ENCODE measurements around the gene CH25H. TPM values are rescaled to one million over a fixed set of nuclear protein-coding genes. Genes with fewer than 3 reads are reported as not detected.

CH25H gene
- total RNA-seq, 2 experiments from 2014 or later = not detected

- ATAC-seq = no peak
Measured at GRCh38 chr10:89245802-89246201, 38.7 kb upstream of the CH25H start.

GRCh38 chr10:89242840-89243568, 35.9 kb upstream of the CH25H start:
- DNase-seq = no peak
- Mint-ChIP-seq H3K27ac (no peak overlapping the region), H3K4me1 (peaks cover 8% of the 10 kb centered on the region), H3K4me3 (no peak overlapping the region), H3K9me3 (ENCODE audit: low read depth) (no peaks in the 10 kb centered on the region), H3K36me3 (ENCODE audit: low read depth) (peaks cover 5% of the 10 kb centered on the region), H3K27me3 (no peaks in the 10 kb centered on the region)
- ATAC-seq = no peak
- intact Hi-C loops (cut with DNase I, micrococcal nuclease) = no loop called here
- POLR2A ChIA-PET = no interaction called here
- CTCF ChIA-PET = interaction anchor here (1.1 to 2.5 kb wide), 2 partner anchors 9 to 25 kb away, joined by 3 to 7 read pairs; partner anchors contain the start of gene LIPA

More at GRCh38 chr10:89245802-89246201, 38.7 kb upstream of the CH25H start:
- Mint-ChIP-seq H3K27me3 (no peaks in the 10 kb centered on the region), H3K9me3 (ENCODE audit: low read depth) (no peaks in the 10 kb centered on the region), H3K36me3 (ENCODE audit: low read depth) (peaks cover 8% of the 10 kb centered on the region), H3K4me3 (no peak overlapping the region), H3K4me1 (peaks cover 28% of the 10 kb centered on the region), H3K27ac (no peak overlapping the region)
- ChIA-PET POLR2A (no interaction called here), CTCF (interaction anchor here (0.8 to 1.7 kb wide), 2 partner anchors 28 to 147 kb away, joined by 3 to 4 read pairs; partner anchors contain the start of gene IFIT1)
- DNase-seq = no peak
- intact Hi-C loops (cut with DNase I, micrococcal nuclease) = no loop called here

- no peak overlapping the region for H3K4me3 Mint-ChIP-seq
- intact Hi-C loops (cut with DNase I, micrococcal nuclease) = no loop called here
- H3K27ac Mint-ChIP-seq = no peak overlapping the region
- DNase-seq (no peak), ATAC-seq (no peak)
- ChIA-PET POLR2A (no interaction called here), CTCF (interaction anchor here (1.1 to 1.6 kb wide), 2 partner anchors 9 to 25 kb away, joined by 3 to 5 read pairs; partner anchors contain the start of gene LIPA)
- peaks cover 5% of the 10 kb centered on the region for H3K36me3 Mint-ChIP-seq (ENCODE audit: low read depth)
- H3K9me3 Mint-ChIP-seq (ENCODE audit: low read depth) = no peaks in the 10 kb centered on the region
- H3K4me1 Mint-ChIP-seq = peaks cover 5% of the 10 kb centered on the region
- H3K27me3 Mint-ChIP-seq = no peaks in the 10 kb centered on the region
Measured at GRCh38 chr10:89242345-89242684, 35.2 kb upstream of the CH25H start.

- intact Hi-C loops (cut with DNase I, micrococcal nuclease) = no loop called here
- DNase-seq (no peak), ATAC-seq (no peak)
- Mint-ChIP-seq H3K36me3 (ENCODE audit: low read depth) (peaks cover 5% of the 10 kb centered on the region), H3K27me3 (no peaks in the 10 kb centered on the region), H3K9me3 (ENCODE audit: low read depth) (no peaks in the 10 kb centered on the region), H3K27ac (no peak overlapping the region), H3K4me3 (no peak overlapping the region), H3K4me1 (peaks cover 5% of the 10 kb centered on the region)
- CTCF ChIA-PET = interaction anchor here (0.7 to 1.6 kb wide), 3 partner anchors 24 to 292 kb away, joined by 3 to 5 read pairs (median 3); partner anchors contain the start of gene IFIT1
- POLR2A ChIA-PET = no interaction called here
Measured at GRCh38 chr10:89241486-89242344, 34.6 kb upstream of the CH25H start.

GRCh38 chr10:89241026-89241425, 33.9 kb upstream of the CH25H start:
- CTCF ChIA-PET = interaction anchor here (0.7 to 1.6 kb wide), 4 partner anchors 10 to 293 kb away, joined by 3 to 5 read pairs (median 3); partner anchors contain the start of gene IFIT1
- Mint-ChIP-seq H3K4me1 (peaks cover 5% of the 10 kb centered on the region), H3K4me3 (no peak overlapping the region), H3K27me3 (no peaks in the 10 kb centered on the region), H3K9me3 (ENCODE audit: low read depth) (no peaks in the 10 kb centered on the region), H3K36me3 (ENCODE audit: low read depth) (peaks cover 5% of the 10 kb centered on the region), H3K27ac (no peak overlapping the region)
- ATAC-seq (no peak), DNase-seq (no peak)
- intact Hi-C loops (cut with DNase I, micrococcal nuclease) = no loop called here
- POLR2A ChIA-PET = no interaction called here

GRCh38 chr10:89240519-89240918, 33.4 kb upstream of the CH25H start:
- Mint-ChIP-seq H3K36me3 (ENCODE audit: low read depth) (peaks cover 1% of the 10 kb centered on the region), H3K4me1 (peaks cover 5% of the 10 kb centered on the region), H3K9me3 (ENCODE audit: low read depth) (no peaks in the 10 kb centered on the region), H3K27ac (no peak overlapping the region), H3K4me3 (no peak overlapping the region), H3K27me3 (no peaks in the 10 kb centered on the region)
- intact Hi-C loops (cut with DNase I, micrococcal nuclease) = no loop called here
- ChIA-PET CTCF (interaction anchor here (1.2 to 1.6 kb wide), 3 partner anchors 9 to 152 kb away, joined by 3 to 5 read pairs (median 3); partner anchors contain the start of gene IFIT1), POLR2A (no interaction called here)
- DNase-seq = no peak
- no peak for ATAC-seq

GRCh38 chr10:89238956-89239644, 32.0 kb upstream of the CH25H start:
- intact Hi-C loops (cut with DNase I, micrococcal nuclease) = no loop called here
- H3K4me1 Mint-ChIP-seq = peaks cover 5% of the 10 kb centered on the region
- H3K36me3 Mint-ChIP-seq (ENCODE audit: low read depth) = no peaks in the 10 kb centered on the region
- no peak for ATAC-seq
- no peak for DNase-seq
- no peak overlapping the region for H3K27ac Mint-ChIP-seq
- no peaks in the 10 kb centered on the region for H3K27me3 Mint-ChIP-seq
- H3K9me3 Mint-ChIP-seq (ENCODE audit: low read depth) = no peaks in the 10 kb centered on the region
- ChIA-PET POLR2A (interaction anchor here (0.6 kb wide), 1 partner anchor 66 kb away, joined by 4 read pairs; no protein-coding TSS in a partner anchor), CTCF (interaction anchor here (0.5 to 1.0 kb wide), 5 partner anchors 8 to 303 kb away, joined by 3 to 6 read pairs (median 3); no protein-coding TSS in a partner anchor)
- no peak overlapping the region for H3K4me3 Mint-ChIP-seq

GRCh38 chr10:89237849-89238248, 30.7 kb upstream of the CH25H start:
- no peaks in the 10 kb centered on the region for H3K36me3 Mint-ChIP-seq (ENCODE audit: low read depth)

GRCh38 chr10:89236226-89236797, 29.2 kb upstream of the CH25H start:
- H3K27me3 Mint-ChIP-seq = no peaks in the 10 kb centered on the region
- no peak for ATAC-seq
- H3K4me3 Mint-ChIP-seq = no peak overlapping the region
- CTCF ChIA-PET = interaction anchor here (3.7 kb wide), 1 partner anchor 19 kb away, joined by 17 read pairs; no protein-coding TSS in a partner anchor
- H3K4me1 Mint-ChIP-seq = no peaks in the 10 kb centered on the region
- no peak overlapping the region for H3K27ac Mint-ChIP-seq
- POLR2A ChIA-PET = no interaction called here
- intact Hi-C loops (cut with DNase I, micrococcal nuclease) = no loop called here
- H3K36me3 Mint-ChIP-seq (ENCODE audit: low read depth) = no peaks in the 10 kb centered on the region
- no peak for DNase-seq
- no peaks in the 10 kb centered on the region for H3K9me3 Mint-ChIP-seq (ENCODE audit: low read depth)

More at GRCh38 chr10:89237849-89238248, 30.7 kb upstream of the CH25H start:
- Mint-ChIP-seq H3K27me3 (no peaks in the 10 kb centered on the region), H3K27ac (no peak overlapping the region), H3K4me3 (no peak overlapping the region), H3K4me1 (peaks cover 2% of the 10 kb centered on the region), H3K9me3 (ENCODE audit: low read depth) (no peaks in the 10 kb centered on the region)
- DNase-seq (no peak), ATAC-seq (no peak)
- ChIA-PET POLR2A (no interaction called here), CTCF (interaction anchor here (3.7 kb wide), 1 partner anchor 20 kb away, joined by 17 read pairs; no protein-coding TSS in a partner anchor)
- intact Hi-C loops (cut with DNase I, micrococcal nuclease) = no loop called here

GRCh38 chr10:89235073-89235798, 28.1 kb upstream of the CH25H start:
- no peak overlapping the region for H3K4me3 Mint-ChIP-seq
- ATAC-seq = no peak
- no peaks in the 10 kb centered on the region for H3K9me3 Mint-ChIP-seq (ENCODE audit: low read depth)
- H3K4me1 Mint-ChIP-seq = no peaks in the 10 kb centered on the region
- intact Hi-C loops (cut with DNase I, micrococcal nuclease) = no loop called here
- H3K36me3 Mint-ChIP-seq (ENCODE audit: low read depth) = no peaks in the 10 kb centered on the region
- no peak overlapping the region for H3K27ac Mint-ChIP-seq
- no peak for DNase-seq
- no peaks in the 10 kb centered on the region for H3K27me3 Mint-ChIP-seq
- POLR2A ChIA-PET = no interaction called here
- CTCF ChIA-PET = interaction anchor here (0.6 to 3.7 kb wide), 5 partner anchors 15 to 371 kb away, joined by 3 to 17 read pairs (median 3); no protein-coding TSS in a partner anchor

Data from activated CD4-positive, alpha-beta T cell treated with anti-CD3 and anti-CD28 coated beads for 36 hours (primary cell).